ENCODE data around the gene CKB.

- TF ChIP-seq CTCF (IDR thresholded peaks at IDR 0.05; ENCODE audit: low read depth, low read length, missing input control), result no peak
- no peak for TF ChIP-seq EGR1 (IDR thresholded peaks at IDR 0.05; ENCODE audit: low read depth in 2 of 2)
- TF ChIP-seq TAF1 (conservative IDR thresholded peaks at IDR 0.05), result no peak
- no peak for TF ChIP-seq YY1 (IDR thresholded peaks at IDR 0.05)
- no peak for TF ChIP-seq RXRA (IDR thresholded peaks at IDR 0.05)
- no peak for TF ChIP-seq ATF3 (IDR thresholded peaks at IDR 0.05)
- no peak for TF ChIP-seq REST (IDR thresholded peaks at IDR 0.05)
- no peak for TF ChIP-seq RAD21 (IDR thresholded peaks at IDR 0.05)
- no peak for TF ChIP-seq MAX (IDR thresholded peaks at IDR 0.05)
- no peak for TF ChIP-seq SP1 (IDR thresholded peaks at IDR 0.05)
- TF ChIP-seq HNF4G (IDR thresholded peaks at IDR 0.05), result no peak
Measured at GRCh38 chr14:103548463-103549351, 26.1 kb upstream of the CKB start.

Measured in liver (tissue), 3 donors.